HG03060 (cell line): ENCODE results near the gene CRKL.
"Not testable (repeated sequence)": the region's sequence is repeated elsewhere in the genome, so short reads cannot be mapped to it uniquely, and the experiment has no call there.

Source experiments
- ATAC-seq: cut with Tn5 transposase; IDR thresholded peaks from one replicate; pipeline ENCODE4 v1.9.1; 2021; ENCODE audit warnings: low read depth, moderate number of reproducible peaks; ENCODE audit not compliant: unreplicated experiment

The CRKL gene

DNA sequence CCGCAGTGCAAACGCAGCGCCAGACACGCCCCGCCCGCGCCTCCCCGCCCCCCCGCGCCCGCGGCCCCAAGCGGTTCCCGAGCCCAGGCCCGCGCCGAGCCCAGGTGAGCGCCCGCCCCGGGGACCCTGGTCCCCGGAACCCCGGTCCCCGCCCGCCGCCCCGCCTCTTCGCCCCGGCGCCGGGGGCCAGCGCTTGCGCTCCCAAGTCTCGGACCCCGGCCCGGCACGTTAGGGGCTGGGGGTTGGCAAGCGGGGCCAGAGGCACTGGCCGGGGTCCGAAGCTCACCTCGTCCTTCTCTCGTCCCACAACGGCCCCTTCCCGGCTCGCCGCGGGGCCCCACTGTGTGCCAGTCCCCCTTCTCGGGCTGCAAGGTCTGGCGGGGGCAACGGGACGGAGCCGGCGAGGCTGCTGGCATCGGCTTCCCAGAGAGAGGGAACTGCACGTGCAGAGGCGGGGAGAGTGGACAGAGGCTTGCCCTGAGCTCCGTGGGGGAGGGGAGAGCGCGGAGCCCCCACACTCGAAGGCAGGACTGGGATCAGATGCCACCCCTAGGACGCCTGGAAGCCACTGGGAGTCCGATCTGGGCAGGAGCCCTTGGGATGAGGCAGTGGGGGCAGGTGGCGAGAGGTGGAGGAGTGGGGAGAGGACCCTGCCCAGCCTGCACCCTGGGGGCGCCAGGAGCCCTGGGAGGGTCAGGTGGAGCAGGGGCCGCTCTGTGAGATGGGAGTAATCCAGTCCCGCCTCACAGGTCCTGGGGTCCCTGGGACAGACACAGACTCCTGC is 48.1 kb downstream of the CRKL start:
- no peak for ATAC-seq

DNA sequence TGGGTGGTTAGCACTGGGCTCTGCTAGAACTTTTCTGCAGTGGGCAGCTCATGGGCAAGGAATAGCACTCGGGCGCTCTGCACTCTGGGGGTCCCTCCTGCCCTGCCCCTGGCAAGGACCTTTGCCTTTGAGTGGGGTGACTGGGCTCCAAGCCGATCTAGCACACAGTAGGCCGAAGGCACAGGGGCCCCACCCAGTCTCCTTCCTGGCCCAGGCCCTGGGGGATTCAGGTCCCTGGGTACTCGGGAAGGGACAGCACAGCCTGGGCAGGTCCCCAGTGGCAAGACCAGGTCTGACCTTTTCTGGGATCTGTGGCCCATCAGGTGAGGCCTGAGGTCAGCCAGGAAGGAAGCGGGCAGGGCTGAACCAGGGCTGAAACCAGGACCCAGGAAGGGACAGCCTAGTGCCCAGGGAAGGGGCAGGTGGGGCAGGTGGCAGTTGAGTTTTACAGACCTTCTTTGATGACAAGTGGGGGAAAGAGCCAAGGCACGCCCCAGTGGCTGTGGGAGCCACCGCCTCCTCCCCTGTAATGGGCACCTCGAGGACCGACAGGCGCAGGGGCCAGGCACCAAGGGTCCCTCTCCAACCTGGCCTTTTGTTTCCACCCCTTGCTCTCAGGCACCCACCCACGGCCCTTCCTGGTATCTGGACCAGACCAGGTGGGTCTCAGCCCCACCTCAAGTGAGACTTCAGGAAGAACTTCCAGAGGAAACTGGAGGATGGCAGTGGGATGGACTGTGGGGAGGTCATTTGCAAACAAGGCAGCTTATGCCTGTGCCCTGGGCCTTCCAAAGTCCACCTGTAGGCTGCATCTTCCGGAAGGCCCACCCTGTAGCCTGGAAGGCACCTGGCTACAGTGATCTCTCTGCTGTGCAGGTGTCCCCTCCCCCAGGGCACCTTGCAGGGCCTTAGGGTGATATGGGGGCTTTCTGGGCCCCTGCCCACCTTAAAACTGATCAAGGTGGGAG is 49.0 kb downstream of the CRKL start:
- ATAC-seq = no peak

- no peak for ATAC-seq
Measured at GRCh38 chr22:20966883-20967696, 49.9 kb downstream of the CRKL start, which contains the start of gene AIFM3. AIFM3 (plus strand) TSS chr22:20967255; CDS start chr22:20967945, 690 bp downstream.

DNA sequence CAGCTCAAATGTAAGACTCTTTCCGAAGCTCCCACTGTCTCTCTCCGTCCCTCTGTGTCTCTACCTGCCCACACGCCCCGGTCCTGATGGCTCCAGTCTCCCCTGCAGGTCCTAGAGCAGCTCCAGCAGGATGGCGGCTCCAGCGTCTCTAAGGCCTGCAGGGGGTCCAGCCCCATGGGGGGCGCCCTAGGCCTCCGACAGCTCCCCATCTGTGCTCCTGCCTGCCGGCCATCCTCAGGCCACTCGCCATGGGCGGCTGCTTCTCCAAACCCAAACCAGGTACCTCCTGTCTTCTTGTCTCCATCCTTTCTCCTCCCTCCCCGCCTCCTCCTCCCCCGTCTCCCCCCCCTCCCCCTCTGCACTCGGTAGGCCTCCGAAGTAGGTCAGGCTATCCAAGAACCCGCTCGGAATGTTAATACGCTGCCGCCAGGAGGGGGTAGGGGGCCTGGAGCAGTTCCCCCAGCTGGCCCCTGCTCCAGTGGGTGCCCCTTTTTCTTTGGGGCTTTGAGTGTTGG is 50.5 kb downstream of the CRKL start:
- no peak for ATAC-seq

DNA sequence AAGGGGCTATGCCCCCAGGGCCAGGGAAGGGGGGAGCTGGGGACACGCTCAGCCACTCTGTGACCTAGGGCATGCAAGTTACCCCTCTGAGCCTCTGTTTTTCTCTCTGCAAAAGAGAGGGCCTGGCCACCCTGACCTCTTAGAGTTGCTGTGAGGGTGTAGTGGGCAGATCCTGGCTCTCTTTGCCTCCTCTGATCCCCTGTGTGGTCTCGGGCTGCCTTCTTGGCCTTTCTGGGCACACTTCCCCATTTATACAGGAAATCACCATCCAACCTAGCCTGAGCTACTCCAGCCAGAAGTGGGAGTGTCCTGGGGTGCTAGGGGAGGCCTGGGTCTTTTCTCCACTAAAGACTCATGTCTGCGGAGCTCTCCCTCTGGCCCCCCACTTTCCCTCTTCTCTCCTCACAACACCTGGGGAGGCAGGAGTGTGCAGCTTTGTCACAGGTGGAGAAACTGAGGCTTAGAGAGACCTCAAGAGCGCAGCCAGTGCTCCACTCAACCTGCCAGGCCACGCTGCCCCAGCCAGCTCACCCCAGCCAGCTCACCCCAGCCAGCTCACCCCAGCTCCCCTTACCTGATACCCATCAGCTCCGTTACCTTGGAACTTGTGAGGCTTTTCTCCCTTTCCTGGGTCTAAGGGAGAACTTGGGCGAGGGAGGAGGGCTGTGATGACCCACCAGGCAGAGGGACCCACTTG is 51.2 kb downstream of the CRKL start:
- ATAC-seq = no peak

- no peak for ATAC-seq
Measured at GRCh38 chr22:20970939-20971657, 53.9 kb downstream of the CRKL start.

- not testable (repeated sequence) for ATAC-seq
Measured at GRCh38 chr22:20972014-20972694, 54.9 kb downstream of the CRKL start.

GRCh38 chr22:20972933-20973577 is 55.8 kb downstream of the CRKL start:
- no peak for ATAC-seq

DNA sequence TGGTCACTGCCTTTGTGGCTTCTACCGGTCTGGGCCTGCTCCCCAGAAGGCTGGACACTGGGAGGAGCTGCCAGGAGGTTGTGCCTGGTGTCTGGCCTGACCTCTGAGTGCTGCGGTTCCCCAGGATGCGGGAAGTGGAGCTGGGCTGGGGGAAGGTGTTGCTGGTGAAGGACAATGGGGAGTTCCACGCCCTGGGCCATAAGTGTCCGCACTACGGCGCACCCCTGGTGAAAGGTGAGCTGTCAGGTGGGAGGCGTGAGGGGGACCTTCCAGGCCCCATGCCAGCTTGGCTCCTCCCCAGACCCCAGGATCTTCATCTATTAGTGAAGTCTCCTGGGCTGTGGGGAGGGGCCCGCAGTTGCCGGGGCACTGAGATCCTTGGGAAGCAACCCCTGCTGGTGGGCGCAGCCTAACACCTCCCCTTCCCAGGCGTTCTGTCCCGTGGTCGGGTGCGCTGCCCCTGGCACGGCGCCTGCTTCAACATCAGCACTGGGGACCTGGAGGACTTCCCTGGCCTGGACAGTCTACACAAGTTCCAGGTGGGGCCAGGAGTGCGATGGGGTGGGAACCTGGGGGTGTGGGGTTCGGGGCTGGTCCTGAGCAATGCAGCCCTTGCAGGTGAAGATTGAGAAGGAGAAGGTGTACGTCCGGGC is 56.6 kb downstream of the CRKL start:
- ATAC-seq = no peak

DNA sequence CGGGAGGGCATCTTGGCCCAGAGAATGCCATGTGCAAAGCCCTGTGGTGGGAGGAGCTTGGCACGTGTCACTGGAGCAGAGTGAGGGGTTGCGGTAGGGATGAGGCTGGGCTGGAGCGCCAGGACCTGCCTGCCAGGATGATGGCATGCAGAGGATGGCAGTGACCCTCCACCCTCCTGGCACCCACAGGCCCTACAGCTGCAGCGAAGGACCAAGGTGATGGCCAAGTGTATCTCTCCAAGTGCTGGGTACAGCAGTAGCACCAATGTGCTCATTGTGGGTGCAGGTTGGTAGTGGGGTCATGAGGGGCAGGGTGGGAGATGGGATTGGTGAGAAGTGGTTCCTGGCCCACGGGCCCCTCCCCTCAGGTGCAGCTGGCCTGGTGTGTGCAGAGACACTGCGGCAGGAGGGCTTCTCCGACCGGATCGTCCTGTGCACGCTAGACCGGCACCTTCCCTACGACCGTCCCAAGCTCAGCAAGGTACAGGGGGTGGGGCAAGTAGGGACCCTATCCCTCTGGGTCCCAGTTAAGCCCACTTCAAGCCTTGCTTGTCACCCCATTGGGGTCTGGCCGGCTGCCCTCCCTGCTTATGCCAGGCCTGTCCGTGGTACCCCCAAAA is 57.2 kb downstream of the CRKL start:
- no peak for ATAC-seq

- ATAC-seq = no peak
Measured at GRCh38 chr22:20975541-20976290, 58.5 kb downstream of the CRKL start.

- no peak for ATAC-seq
Measured at GRCh38 chr22:20976291-20976877, 59.2 kb downstream of the CRKL start.

DNA sequence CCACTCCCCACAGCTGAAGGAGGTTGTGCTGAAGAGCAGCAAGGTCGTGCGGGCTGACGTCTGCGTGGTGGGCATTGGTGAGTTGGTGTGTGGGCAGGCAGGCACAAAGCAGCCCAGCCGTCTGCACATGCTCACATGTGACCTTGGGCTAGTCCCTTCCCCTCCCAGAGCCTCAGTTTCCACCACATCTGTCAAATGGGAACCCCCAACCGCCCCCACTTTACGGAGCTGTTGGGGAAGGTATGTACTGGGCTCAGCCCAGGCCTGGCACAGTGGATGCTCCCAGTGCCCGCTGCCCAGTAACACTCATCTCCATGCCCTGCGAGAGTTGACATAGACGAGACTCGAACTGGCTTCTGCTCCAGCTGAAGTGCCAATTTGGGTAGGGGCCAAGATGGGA is 59.8 kb downstream of the CRKL start:
- no peak for ATAC-seq

DNA sequence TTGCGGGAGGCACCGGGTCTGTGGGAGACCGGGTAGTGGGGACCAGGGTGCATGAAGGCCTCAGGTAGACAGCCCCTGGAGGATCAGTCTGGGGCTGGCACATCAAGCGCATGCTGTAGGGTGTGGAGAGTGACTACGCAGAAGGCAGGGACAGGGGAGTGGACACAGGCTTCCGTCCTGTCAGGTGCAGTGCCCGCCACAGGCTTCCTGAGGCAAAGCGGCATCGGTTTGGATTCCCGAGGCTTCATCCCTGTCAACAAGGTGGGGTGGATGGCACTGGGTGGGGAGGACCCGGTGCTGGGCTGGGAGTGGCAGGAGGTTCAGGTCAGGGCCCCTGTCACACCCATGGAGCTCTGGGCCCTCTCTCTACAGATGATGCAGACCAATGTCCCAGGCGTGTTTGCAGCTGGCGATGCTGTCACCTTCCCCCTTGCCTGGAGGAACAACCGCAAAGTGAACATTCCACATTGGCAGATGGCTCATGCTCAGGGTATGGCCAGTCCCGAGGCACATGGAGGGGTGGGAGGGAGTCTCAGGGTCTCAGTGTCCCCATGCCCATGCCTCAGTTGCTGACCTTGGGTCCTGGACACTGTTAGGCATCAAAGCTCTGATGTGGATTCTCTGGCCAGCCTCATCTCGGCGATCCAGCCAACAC is 60.4 kb downstream of the CRKL start:
- ATAC-seq = no peak

DNA sequence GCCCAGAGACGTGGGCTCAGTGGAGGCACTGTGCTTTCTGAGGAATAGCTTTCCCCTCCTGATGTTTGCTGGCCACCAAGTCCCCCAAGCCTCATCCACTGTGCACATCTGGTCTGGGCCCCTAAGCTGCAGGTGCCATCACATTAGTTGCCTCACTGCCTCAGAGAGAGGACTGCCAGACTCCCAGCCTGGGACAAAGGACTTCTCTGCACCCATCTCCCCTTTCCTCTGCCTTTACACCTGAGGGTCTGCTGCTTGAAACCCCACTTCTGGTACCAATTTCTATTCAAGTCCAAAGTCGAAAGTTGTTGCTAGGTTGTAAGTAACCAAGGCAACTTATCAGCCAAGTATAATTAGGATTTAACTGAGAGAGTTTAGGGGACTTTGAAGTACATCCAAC is 61.2 kb downstream of the CRKL start:
- ATAC-seq = no peak
